ENCODE results near the gene BATF2. TPM values are rescaled to one million over a fixed set of nuclear protein-coding genes. Genes with fewer than 3 reads are reported as not detected.

Gene BATF2
- total RNA-seq, result 1 to 10 TPM; 1.7 to 2.5 (median 2.4) TPM
- polyA plus RNA-seq, result 1 to 10 TPM; 2.3 to 8.4 (median 3.4) TPM
- long read RNA-seq, donor 1, result 0 reads
- long read RNA-seq, donor 2, partial matches to known transcripts, result 0 of 4 reads
- long read RNA-seq, donor 2, other reads (novel, unspliced or antisense), result 1 of 4 reads

- Histone ChIP-seq H3K4me1 (peaks cover 22% of the 10 kb centered on the region), H3K9me3 (no peaks in the 10 kb centered on the region), H3K27ac (peak within 1 kb of the TSS; percentile 80), H3K36me3 (ENCODE audit: insufficient read depth in 1 of 2, low read depth in 1 of 2) (peaks cover 0 to 12% of the 10 kb centered on the region in 2 donors), H3K27me3 (ENCODE audit: insufficient read depth in 3 of 3, low read length in 2 of 3) (no peaks in the 10 kb centered on the region), H3K4me3 (peak within 1 kb of the TSS; percentile 74)
- WGBS, 3 donors, result 8 to 16% (median 9%) methylated on average over 9 of the region's 9 CpGs
- intact Hi-C loops (cut with DNase I), result loop anchor here in 1 of 2 donors (5.0 kb wide), 1 partner anchor 80 kb away; the partner anchor contains the start of gene ATG2A
- peak; percentile 75 to 86 for DNase-seq
- TF ChIP-seq, protein P1, sequence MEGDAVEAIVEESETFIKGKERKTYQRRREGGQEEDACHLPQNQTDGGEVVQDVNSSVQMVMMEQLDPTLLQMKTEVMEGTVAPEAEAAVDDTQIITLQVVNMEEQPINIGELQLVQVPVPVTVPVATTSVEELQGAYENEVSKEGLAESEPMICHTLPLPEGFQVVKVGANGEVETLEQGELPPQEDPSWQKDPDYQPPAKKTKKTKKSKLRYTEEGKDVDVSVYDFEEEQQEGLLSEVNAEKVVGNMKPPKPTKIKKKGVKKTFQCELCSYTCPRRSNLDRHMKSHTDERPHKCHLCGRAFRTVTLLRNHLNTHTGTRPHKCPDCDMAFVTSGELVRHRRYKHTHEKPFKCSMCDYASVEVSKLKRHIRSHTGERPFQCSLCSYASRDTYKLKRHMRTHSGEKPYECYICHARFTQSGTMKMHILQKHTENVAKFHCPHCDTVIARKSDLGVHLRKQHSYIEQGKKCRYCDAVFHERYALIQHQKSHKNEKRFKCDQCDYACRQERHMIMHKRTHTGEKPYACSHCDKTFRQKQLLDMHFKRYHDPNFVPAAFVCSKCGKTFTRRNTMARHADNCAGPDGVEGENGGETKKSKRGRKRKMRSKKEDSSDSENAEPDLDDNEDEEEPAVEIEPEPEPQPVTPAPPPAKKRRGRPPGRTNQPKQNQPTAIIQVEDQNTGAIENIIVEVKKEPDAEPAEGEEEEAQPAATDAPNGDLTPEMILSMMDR (IDR thresholded peaks at IDR 0.05), result peak; percentile 42
- peak; percentile 95 to 99 (median 98) for ATAC-seq
These were observed at the start of gene BATF2 for GRCh38 chr11:64996710-64997380. Gene BATF2 (minus strand): TSS chr11:64996971. CDS start chr11:64996914, 57 bp downstream.

DNA sequence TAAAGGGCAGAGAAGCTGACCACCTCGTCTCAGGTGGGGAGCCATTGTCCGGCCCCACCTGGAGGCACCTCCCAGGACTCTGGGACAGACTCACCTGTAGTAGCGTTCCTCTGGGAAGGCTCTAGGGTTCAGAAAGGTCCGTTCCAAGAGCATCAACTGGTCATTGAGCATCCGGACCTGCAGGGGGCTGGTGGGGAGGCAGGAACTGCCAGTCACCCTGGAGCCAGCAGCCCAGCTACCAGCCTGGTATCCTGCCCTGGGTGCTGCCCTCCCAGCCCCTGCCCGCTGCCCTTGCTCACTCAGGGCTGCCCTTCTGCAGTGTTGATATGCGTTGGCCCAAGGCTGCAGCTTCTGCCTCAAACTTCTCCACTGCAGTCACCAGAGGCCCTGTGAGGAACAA, 49.0 kb upstream of the BATF2 start:
- ATAC-seq (no peak), DNase-seq (no peak)
- H3K36me3 ChIP-seq (ENCODE audit: insufficient read depth in 1 of 2, low read depth in 1 of 2), result peaks cover 0 to 15% of the 10 kb centered on the region in 2 donors
- intact Hi-C loops (cut with DNase I), result no loop called here
- no peak overlapping the region for H3K27ac ChIP-seq
- H3K4me3 ChIP-seq, result no peak overlapping the region
- WGBS, 3 donors, result 82 to 89% (median 86%) methylated on average over 7 of the region's 7 CpGs
- peaks cover 17% of the 10 kb centered on the region for H3K4me1 ChIP-seq
- no peaks in the 10 kb centered on the region for H3K27me3 ChIP-seq (ENCODE audit: insufficient read depth in 3 of 3, low read length in 2 of 3)
- no peaks in the 10 kb centered on the region for H3K9me3 ChIP-seq
- TF ChIP-seq, protein P1 (IDR thresholded peaks at IDR 0.05), result no peak

- TF ChIP-seq, protein P1 (IDR thresholded peaks at IDR 0.05), result no peak
- no peak overlapping the region for H3K4me3 ChIP-seq
- intact Hi-C loops (cut with DNase I), result no loop called here
- no peaks in the 10 kb centered on the region for H3K27me3 ChIP-seq (ENCODE audit: insufficient read depth in 3 of 3, low read length in 2 of 3)
- ATAC-seq, result no peak
- peaks cover 22% of the 10 kb centered on the region for H3K4me1 ChIP-seq
- 86 to 92% (median 91%) methylated on average over 5 of the region's 5 CpGs for WGBS, 3 donors
- no peaks in the 10 kb centered on the region for H3K9me3 ChIP-seq
- no peak overlapping the region for H3K27ac ChIP-seq
- peaks cover 0 to 16% of the 10 kb centered on the region in 2 donors for H3K36me3 ChIP-seq (ENCODE audit: insufficient read depth in 1 of 2, low read depth in 1 of 2)
- DNase-seq, result no peak
These were observed 48.3 kb upstream of the BATF2 start for GRCh38 chr11:65045061-65045460.

- no peak for ATAC-seq
- Histone ChIP-seq H3K9me3 (no peaks in the 10 kb centered on the region), H3K27me3 (ENCODE audit: insufficient read depth in 3 of 3, low read length in 2 of 3) (no peaks in the 10 kb centered on the region), H3K4me3 (no peak overlapping the region), H3K36me3 (ENCODE audit: insufficient read depth in 1 of 2, low read depth in 1 of 2) (peaks cover 0 to 26% of the 10 kb centered on the region in 2 donors), H3K27ac (no peak overlapping the region), H3K4me1 (peaks cover 26% of the 10 kb centered on the region)
- intact Hi-C loops (cut with DNase I), result loop anchor here (5.0 kb wide), 1 partner anchor 38 kb away; the partner anchor contains the start of genes CDCA5 (in 2 of the 2) and ZFPL1 (in 2 of the 2)
- DNase-seq, result peak; percentile 33 to 63
- 87 to 89% (median 88%) methylated on average over 13 to 23 of the region's 23 CpGs for WGBS, 3 donors
- TF ChIP-seq, protein P1 (IDR thresholded peaks at IDR 0.05), result no peak
These were observed 47.2 kb upstream of the BATF2 start for GRCh38 chr11:65043881-65044501.

Data from psoas muscle (tissue), 8 donors.